Astrocyte of the cerebellum (primary cell): ENCODE data around the gene PKIG.
A peak's percentile ranks its signal among the peaks of the same experiment; 100 is the strongest.
"Not testable (repeated sequence)": the region's sequence is repeated elsewhere in the genome, so short reads cannot be mapped to it uniquely, and the experiment has no call there.

Experiments used
- DNase-seq: peaks from one replicate; pipeline ENCODE4 v3.0.0-alpha.2; 2011; ENCODE audit warnings: low read depth
- H3K4me3 ChIP-seq: 2 replicates; pipeline ENCODE4 v1.5.1; 2011; ENCODE audit warnings: mild to moderate bottlenecking, low read depth, low read length, moderate library complexity
- CTCF ChIP-seq: IDR thresholded peaks from 2 replicates; pipeline ENCODE4 v1.5.1; 2012; ENCODE audit warnings: low read length, low read depth, moderate library complexity, mild to moderate bottlenecking; ENCODE audit errors: missing control alignments
- in situ Hi-C: cut with HindIII; loops from 2 replicates; pipeline ENCODE4 v1.10.0; 2017; ENCODE audit warnings: low sequenced_read_pairs

The PKIG gene

GRCh38 chr20:44552568-44552949, 29.8 kb upstream of the PKIG start:
- in situ Hi-C loops, result loop anchor here (5.0 kb wide), 1 partner anchor 40 kb away; no protein-coding TSS in a partner anchor
- DNase-seq, result no peak
- no peak overlapping the region for H3K4me3 ChIP-seq
- no peak for TF ChIP-seq CTCF

- TF ChIP-seq CTCF, result no peak
- in situ Hi-C loops, result loop anchor here (5.0 kb wide), 1 partner anchor 39 kb away; no protein-coding TSS in a partner anchor
- peak; percentile 62 for DNase-seq
- no peak overlapping the region for H3K4me3 ChIP-seq
Observed at GRCh38 chr20:44552950-44553908, 29.1 kb upstream of the PKIG start.

GRCh38 chr20:44559302-44559701, 23.1 kb upstream of the PKIG start:
- DNase-seq, result no peak
- H3K4me3 ChIP-seq, result no peak overlapping the region
- no peak for TF ChIP-seq CTCF
- in situ Hi-C loops, result no loop called here

- in situ Hi-C loops, result no loop called here
- no peak for DNase-seq
- H3K4me3 ChIP-seq, result no peak overlapping the region
Observed at GRCh38 chr20:44560229-44560628, 22.1 kb upstream of the PKIG start.

GRCh38 chr20:44560818-44561217, 21.6 kb upstream of the PKIG start:
- in situ Hi-C loops, H3K4me3 ChIP-seq, DNase-seq: not testable (repeated sequence)

More at GRCh38 chr20:44560229-44560628, 22.1 kb upstream of the PKIG start:
- no peak for TF ChIP-seq CTCF

GRCh38 chr20:44561876-44562275, 20.5 kb upstream of the PKIG start:
- DNase-seq, result no peak
- in situ Hi-C loops, result no loop called here
- TF ChIP-seq CTCF, result no peak

GRCh38 chr20:44566018-44566417, 16.4 kb upstream of the PKIG start:
- no peak for DNase-seq
- in situ Hi-C loops, result no loop called here
- TF ChIP-seq CTCF, result no peak
- H3K4me3 ChIP-seq, result no peak overlapping the region

More at GRCh38 chr20:44561876-44562275, 20.5 kb upstream of the PKIG start:
- no peak overlapping the region for H3K4me3 ChIP-seq
